Measurements from ENCODE around the gene UBL4A.
A peak's percentile ranks its signal among the peaks of the same experiment; 100 is the strongest.

The UBL4A gene

DNA sequence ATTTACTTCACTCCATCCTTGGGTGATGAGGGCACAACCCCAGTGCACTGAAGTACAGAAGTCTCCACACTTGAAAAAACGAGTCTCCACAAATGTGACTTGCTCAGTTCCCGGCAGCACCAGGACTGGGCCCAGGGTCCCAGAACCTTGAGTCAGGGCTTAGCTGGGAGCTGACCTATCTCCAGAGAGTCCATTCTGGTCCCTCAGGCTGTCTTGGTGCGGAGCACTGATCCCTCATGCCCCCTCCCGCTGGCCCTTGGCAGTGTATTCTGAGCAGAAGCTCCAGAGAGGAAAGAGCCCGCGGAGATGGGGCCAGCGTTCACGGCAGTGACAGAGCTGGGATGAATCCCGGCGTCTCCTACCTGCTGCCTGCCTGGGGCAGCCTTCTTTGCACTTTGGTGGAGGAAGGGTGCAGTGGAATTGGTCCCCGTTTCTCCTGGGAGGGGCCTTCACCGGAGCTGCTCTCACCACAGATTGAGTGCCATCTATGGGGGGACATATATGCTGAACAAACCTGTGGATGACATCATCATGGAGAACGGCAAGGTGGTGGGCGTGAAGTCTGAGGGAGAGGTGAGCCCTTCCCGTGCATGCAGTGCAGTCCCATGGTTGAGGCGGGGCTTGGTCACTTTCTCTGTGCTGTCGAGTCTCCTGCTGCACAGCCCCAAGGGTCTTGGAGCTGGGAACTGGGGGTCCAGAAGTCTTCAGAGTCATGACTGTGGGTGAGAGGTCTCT, 45.6 kb downstream of the UBL4A start:
- no peaks in the 10 kb centered on the region for H3K9me3 ChIP-seq (ENCODE audit: control insufficient read depth, insufficient read depth, low read length)
- H3K4me1 ChIP-seq (ENCODE audit: control insufficient read depth, insufficient read depth, low read length): no peaks in the 10 kb centered on the region
- H3K36me3 ChIP-seq (ENCODE audit: control insufficient read depth, insufficient read depth, low read length): peaks cover 35% of the 10 kb centered on the region
- H3K9ac ChIP-seq (ENCODE audit: low read depth, low read length): no peak overlapping the region
- no peak overlapping the region for H3K4me3 ChIP-seq (ENCODE audit: low read depth, low read length)
- H3K27me3 ChIP-seq (ENCODE audit: control insufficient read depth, insufficient read depth, low read length): no peaks in the 10 kb centered on the region

DNA sequence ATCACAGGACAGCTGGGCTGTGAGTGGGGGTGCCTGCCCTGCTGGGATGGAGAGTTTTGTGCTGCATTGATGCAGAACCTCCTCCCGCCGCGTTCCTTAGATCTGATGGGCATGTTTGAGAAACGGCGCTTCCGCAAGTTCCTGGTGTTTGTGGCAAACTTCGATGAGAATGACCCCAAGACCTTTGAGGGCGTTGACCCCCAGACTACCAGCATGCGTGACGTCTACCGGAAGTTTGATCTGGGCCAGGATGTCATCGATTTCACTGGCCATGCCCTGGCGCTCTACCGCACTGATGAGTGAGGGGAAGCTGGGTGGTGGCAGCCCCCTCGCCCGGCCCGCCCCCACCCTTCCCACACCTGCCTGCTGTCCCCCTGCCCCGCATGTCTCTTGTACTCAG, 46.6 kb downstream of the UBL4A start:
- Histone ChIP-seq H3K4me1 (ENCODE audit: control insufficient read depth, insufficient read depth, low read length) (no peaks in the 10 kb centered on the region), H3K36me3 (ENCODE audit: control insufficient read depth, insufficient read depth, low read length) (peaks cover 36% of the 10 kb centered on the region), H3K9me3 (ENCODE audit: control insufficient read depth, insufficient read depth, low read length) (no peaks in the 10 kb centered on the region), H3K9ac (ENCODE audit: low read depth, low read length) (no peak overlapping the region), H3K27me3 (ENCODE audit: control insufficient read depth, insufficient read depth, low read length) (no peaks in the 10 kb centered on the region), H3K4me3 (ENCODE audit: low read depth, low read length) (no peak overlapping the region)

GRCh38 chrX:154437971-154438893, 48.2 kb downstream of the UBL4A start:
- Histone ChIP-seq H3K27me3 (ENCODE audit: control insufficient read depth, insufficient read depth, low read length) (no peaks in the 10 kb centered on the region), H3K9me3 (ENCODE audit: control insufficient read depth, insufficient read depth, low read length) (no peaks in the 10 kb centered on the region), H3K4me1 (ENCODE audit: control insufficient read depth, insufficient read depth, low read length) (no peaks in the 10 kb centered on the region), H3K36me3 (ENCODE audit: control insufficient read depth, insufficient read depth, low read length) (peaks cover 36% of the 10 kb centered on the region), H3K4me3 (ENCODE audit: low read depth, low read length) (peak overlapping the region; percentile 59), H3K9ac (ENCODE audit: low read depth, low read length) (no peak overlapping the region)

GRCh38 chrX:154436983-154437752, 49.2 kb downstream of the UBL4A start, which contains the start of gene GDI1:
TSS of gene GDI1 (plus strand) at chrX:154437154. CDS start at chrX:154437255, 101 bp downstream.
- Histone ChIP-seq H3K27me3 (ENCODE audit: control insufficient read depth, insufficient read depth, low read length) (no peaks in the 10 kb centered on the region), H3K9me3 (ENCODE audit: control insufficient read depth, insufficient read depth, low read length) (no peaks in the 10 kb centered on the region), H3K9ac (ENCODE audit: low read depth, low read length) (peak within 1 kb of the TSS; percentile 37), H3K4me1 (ENCODE audit: control insufficient read depth, insufficient read depth, low read length) (no peaks in the 10 kb centered on the region), H3K36me3 (ENCODE audit: control insufficient read depth, insufficient read depth, low read length) (peaks cover 36% of the 10 kb centered on the region), H3K4me3 (ENCODE audit: low read depth, low read length) (peak within 1 kb of the TSS; percentile 59)

DNA sequence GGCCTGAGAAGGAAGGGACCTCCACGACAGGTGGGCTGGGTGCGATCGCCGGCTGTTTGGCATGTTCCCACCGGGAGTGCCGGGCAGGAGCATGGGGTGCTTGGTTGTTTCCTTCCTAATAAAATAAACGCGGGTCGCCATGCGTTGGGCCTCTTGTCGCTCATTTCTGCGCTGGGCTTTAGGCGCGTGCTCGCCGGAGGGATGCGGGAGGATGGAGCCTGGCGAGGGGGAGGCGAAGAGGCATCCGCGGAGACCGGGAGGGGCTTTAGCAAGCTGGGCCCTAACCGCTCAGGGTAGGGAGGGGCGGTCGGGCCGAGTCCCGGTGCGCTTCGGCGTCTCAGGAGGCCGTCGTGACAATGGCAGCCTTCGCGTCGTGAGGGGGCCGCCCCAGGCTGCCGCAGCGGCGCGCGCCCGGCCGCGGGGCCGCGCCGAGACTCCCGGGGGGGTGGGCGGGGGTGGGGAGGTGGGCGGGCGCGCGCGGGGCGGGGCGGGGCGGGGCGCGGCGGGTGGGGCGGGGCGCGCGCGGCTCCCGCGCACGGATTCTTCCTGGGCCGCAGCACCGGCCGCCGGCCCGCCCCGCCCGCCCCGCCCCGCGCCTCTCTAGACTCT, 49.9 kb downstream of the UBL4A start:
- Histone ChIP-seq H3K36me3 (ENCODE audit: control insufficient read depth, insufficient read depth, low read length) (peaks cover 32% of the 10 kb centered on the region), H3K4me1 (ENCODE audit: control insufficient read depth, insufficient read depth, low read length) (no peaks in the 10 kb centered on the region), H3K9me3 (ENCODE audit: control insufficient read depth, insufficient read depth, low read length) (no peaks in the 10 kb centered on the region), H3K27me3 (ENCODE audit: control insufficient read depth, insufficient read depth, low read length) (no peaks in the 10 kb centered on the region), H3K4me3 (ENCODE audit: low read depth, low read length) (peak overlapping the region; percentile 59), H3K9ac (ENCODE audit: low read depth, low read length) (peak overlapping the region; percentile 37)

DNA sequence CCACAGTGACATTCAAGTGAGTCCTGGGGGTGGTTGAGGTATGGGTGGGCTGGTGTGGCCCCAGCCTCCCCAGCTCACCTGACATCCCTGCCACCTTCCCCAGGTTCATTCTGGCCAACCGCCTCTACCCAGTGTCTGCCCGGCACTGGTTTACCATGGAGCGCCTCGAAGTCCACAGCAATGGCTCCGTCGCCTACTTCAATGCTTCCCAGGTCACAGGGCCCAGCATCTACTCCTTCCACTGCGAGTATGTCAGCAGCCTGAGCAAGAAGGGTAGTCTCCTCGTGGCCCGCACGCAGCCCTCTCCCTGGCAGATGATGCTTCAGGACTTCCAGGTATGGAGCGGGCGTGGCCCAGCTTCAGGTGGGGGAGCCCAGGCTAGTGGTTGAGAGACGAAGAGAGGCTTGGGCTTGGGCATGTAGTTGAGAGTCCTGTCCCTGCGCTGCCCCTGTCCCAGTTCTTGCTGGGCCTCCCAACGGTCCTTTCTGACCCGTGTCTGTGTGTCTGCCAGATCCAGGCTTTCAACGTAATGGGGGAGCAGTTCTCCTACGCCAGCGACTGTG, 51.2 kb downstream of the UBL4A start:
- H3K4me1 ChIP-seq (ENCODE audit: control insufficient read depth, insufficient read depth, low read length): no peaks in the 10 kb centered on the region
- H3K4me3 ChIP-seq (ENCODE audit: low read depth, low read length): no peak overlapping the region
- H3K9ac ChIP-seq (ENCODE audit: low read depth, low read length): no peak overlapping the region
- no peaks in the 10 kb centered on the region for H3K9me3 ChIP-seq (ENCODE audit: control insufficient read depth, insufficient read depth, low read length)
- no peaks in the 10 kb centered on the region for H3K27me3 ChIP-seq (ENCODE audit: control insufficient read depth, insufficient read depth, low read length)
- peaks cover 28% of the 10 kb centered on the region for H3K36me3 ChIP-seq (ENCODE audit: control insufficient read depth, insufficient read depth, low read length)

- Histone ChIP-seq H3K4me3 (ENCODE audit: low read depth, low read length) (no peak overlapping the region), H3K9me3 (ENCODE audit: control insufficient read depth, insufficient read depth, low read length) (no peaks in the 10 kb centered on the region), H3K4me1 (ENCODE audit: control insufficient read depth, insufficient read depth, low read length) (no peaks in the 10 kb centered on the region), H3K36me3 (ENCODE audit: control insufficient read depth, insufficient read depth, low read length) (peaks cover 23% of the 10 kb centered on the region), H3K9ac (ENCODE audit: low read depth, low read length) (no peak overlapping the region), H3K27me3 (ENCODE audit: control insufficient read depth, insufficient read depth, low read length) (no peaks in the 10 kb centered on the region)
These were observed 51.8 kb downstream of the UBL4A start for GRCh38 chrX:154434394-154435168.
